Thymus (tissue), 11 donors: ENCODE measurements around the gene YDJC. TPM values are rescaled to one million over a fixed set of nuclear protein-coding genes. Genes with fewer than 3 reads are reported as not detected.
"Not testable (repeated sequence)": the region's sequence is repeated elsewhere in the genome, so short reads cannot be mapped to it uniquely, and the experiment has no call there.

Experiments
- DNase-seq, 9 donors: peaks; one replicate each; pipeline ENCODE4 v3.0.0-alpha.2; 2013; ENCODE audit warnings: low spot score in 9 of 9, low read depth in 6 of 9, missing footprints in 1 of 9
- H3K27ac ChIP-seq, 2 donors: one replicate each; pipeline ENCODE4 v1.5.1; 2013; ENCODE audit warnings: control low read depth in 1 of 2, low read depth in 1 of 2, low read length in 1 of 2, mild to moderate bottlenecking in 1 of 2, moderate library complexity in 1 of 2
- H3K27me3 ChIP-seq, 2 donors: one replicate each; pipeline ENCODE4 v1.5.1; 2013; ENCODE audit warnings: low read length in 1 of 2; ENCODE audit not compliant: control insufficient read depth in 2 of 2, insufficient read depth in 1 of 2
- H3K36me3 ChIP-seq, 2 donors: one replicate each; pipeline ENCODE4 v1.5.1; 2013; ENCODE audit warnings: low read length in 1 of 2, mild to moderate bottlenecking in 1 of 2, moderate library complexity in 1 of 2; ENCODE audit not compliant: control insufficient read depth in 2 of 2, insufficient read depth in 2 of 2
- H3K4me1 ChIP-seq, 2 donors: one replicate each; pipeline ENCODE4 v1.5.1; 2013; ENCODE audit warnings: low read length in 2 of 2; ENCODE audit not compliant: control insufficient read depth in 2 of 2, insufficient read depth in 2 of 2
- H3K4me3 ChIP-seq, 2 donors: one replicate each; pipeline ENCODE4 v1.5.1; 2013; ENCODE audit warnings: low read length in 2 of 2, control low read depth in 1 of 2, mild to moderate bottlenecking in 1 of 2
- H3K9me3 ChIP-seq, 2 donors: one replicate each; pipeline ENCODE4 v1.5.1; 2013; ENCODE audit warnings: low read length in 1 of 2, mild to moderate bottlenecking in 1 of 2; ENCODE audit not compliant: control insufficient read depth in 2 of 2, insufficient read depth in 1 of 2
- WGBS: extraction: QIAGEN DNeasy Blood & Tissue Kit; methylation state at CpG from one replicate; pipeline ENCODE4 v1.1.7; 2013; 5-methylcytosine and 5-hydroxymethylcytosine counted together
- polyA plus RNA-seq: library from polyadenylated mRNA; stranded (reverse); fragments of 200-250 nt; gene quantifications from one replicate; pipeline ENCODE4 v1.2.3, GENCODE V29; 2013
- total RNA-seq: library from RNA; stranded (reverse); fragments of 120-200 nt; gene quantifications from one replicate; pipeline ENCODE4 v1.2.4, GENCODE V29; 2013
- donor health status: healthy.

The YDJC gene
- total and polyA plus RNA-seq, 2 donors, result 24.2 to 32.3 TPM

GRCh38 chr22:21646608-21647590 lies 17.1 kb upstream of the YDJC start:
- Histone ChIP-seq H3K4me3 (no peak overlapping the region), H3K27me3 (peaks cover 0 to 3% of the 10 kb centered on the region in 2 donors), H3K9me3 (no peaks in the 10 kb centered on the region), H3K27ac (no peak overlapping the region), H3K36me3 (peaks cover 15 to 35% of the 10 kb centered on the region in 2 donors), H3K4me1 (peaks cover 17 to 27% of the 10 kb centered on the region in 2 donors)
- 60% methylated on average over 14 of the region's 14 CpGs for WGBS
- DNase-seq, result peak in 6 of 9 donors; percentile 71 to 91 (median 80)

- H3K9me3 ChIP-seq, DNase-seq, H3K27ac ChIP-seq, H3K27me3 ChIP-seq, H3K4me3 ChIP-seq: not testable (repeated sequence)
- peaks cover 17 to 22% of the 10 kb centered on the region in 2 donors for H3K4me1 ChIP-seq
- H3K36me3 ChIP-seq, result peaks cover 15 to 35% of the 10 kb centered on the region in 2 donors
- WGBS, result 98% methylated on average over 6 of the region's 6 CpGs
Observed at GRCh38 chr22:21645513-21645912, 15.7 kb upstream of the YDJC start.

- no peak overlapping the region for H3K27ac ChIP-seq
- H3K27me3 ChIP-seq, result peaks cover 5 to 8% of the 10 kb centered on the region in 2 donors
- DNase-seq, result no peak
- H3K36me3 ChIP-seq, result peaks cover 13 to 28% of the 10 kb centered on the region in 2 donors
- peaks cover 15 to 21% of the 10 kb centered on the region in 2 donors for H3K4me1 ChIP-seq
- H3K9me3 ChIP-seq, result no peaks in the 10 kb centered on the region
- peak overlapping the region in 1 of 2 donors; percentile 85 for H3K4me3 ChIP-seq
- 94% methylated on average over 22 of the region's 22 CpGs for WGBS
Observed at GRCh38 chr22:21643533-21644357, 13.9 kb upstream of the YDJC start.

- peaks cover 15 to 21% of the 10 kb centered on the region in 2 donors for H3K4me1 ChIP-seq
- peak overlapping the region; percentile 69 to 85 for H3K4me3 ChIP-seq
- peaks cover 13 to 21% of the 10 kb centered on the region in 2 donors for H3K36me3 ChIP-seq
- peak overlapping the region; percentile 47 to 55 for H3K27ac ChIP-seq
- DNase-seq, result peak in 3 of 9 donors; percentile 57 to 79 (median 61)
- 1% methylated on average over 56 of the region's 56 CpGs for WGBS
- peaks cover 5 to 8% of the 10 kb centered on the region in 2 donors for H3K27me3 ChIP-seq
- H3K9me3 ChIP-seq, result no peaks in the 10 kb centered on the region
Observed at GRCh38 chr22:21642584-21643448, 13.0 kb upstream of the YDJC start.

GRCh38 chr22:21641789-21642583 lies 12.2 kb upstream of the YDJC start, which contains the start of gene SDF2L1:
SDF2L1 (plus strand) TSS chr22:21642302; CDS start chr22:21642337, 35 bp downstream.
- peak; percentile 92 to 99 (median 97) for DNase-seq
- Histone ChIP-seq H3K27ac (peak within 1 kb of the TSS; percentile 47 to 55), H3K4me3 (peak within 1 kb of the TSS; percentile 69 to 85), H3K4me1 (peaks cover 15 to 21% of the 10 kb centered on the region in 2 donors), H3K9me3 (no peaks in the 10 kb centered on the region), H3K27me3 (peaks cover 5 to 8% of the 10 kb centered on the region in 2 donors), H3K36me3 (peaks cover 13 to 18% of the 10 kb centered on the region in 2 donors)
- under 1% methylated on average over 76 of the region's 76 CpGs for WGBS

GRCh38 chr22:21641417-21641788 lies 11.6 kb upstream of the YDJC start:
- Histone ChIP-seq H3K4me1 (peaks cover 15 to 19% of the 10 kb centered on the region in 2 donors), H3K9me3 (no peaks in the 10 kb centered on the region), H3K36me3 (peaks cover 11 to 18% of the 10 kb centered on the region in 2 donors), H3K27ac (no peak overlapping the region), H3K4me3 (peak overlapping the region; percentile 42 to 51), H3K27me3 (peaks cover 5 to 8% of the 10 kb centered on the region in 2 donors)
- 13% methylated on average over 9 of the region's 9 CpGs for WGBS
- peak in 1 of 9 donors; percentile 19 for DNase-seq

GRCh38 chr22:21640810-21641209 lies 11.0 kb upstream of the YDJC start:
- 95% methylated on average over 5 of the region's 5 CpGs for WGBS
- Histone ChIP-seq H3K9me3 (no peaks in the 10 kb centered on the region), H3K27ac (no peak overlapping the region), H3K27me3 (peaks cover 5 to 8% of the 10 kb centered on the region in 2 donors), H3K36me3 (peaks cover 7 to 15% of the 10 kb centered on the region in 2 donors), H3K4me1 (peaks cover 15 to 17% of the 10 kb centered on the region in 2 donors), H3K4me3 (no peak overlapping the region)
- no peak for DNase-seq
